Tibial nerve (tissue), 4 donors: ENCODE results near the gene RAB3C.

Source experiments
- CTCF ChIP-seq, 5 experiments: fragments of 200-600 bp in 3 of 5; fragments of 450-650 bp in 2 of 5; sonication (generic) in 3 of 5; IDR thresholded peaks; one replicate each; pipeline ENCODE4 v1.5.1; 2016 to 2019; ENCODE audit warnings: antibody characterized with exemption in 5 of 5, mild to moderate bottlenecking in 3 of 5, moderate library complexity in 2 of 5
- EP300 ChIP-seq, 2 donors: sonication (generic); formaldehyde crosslinking; IDR thresholded peaks; one replicate each; pipeline ENCODE4 v1.6.1; 2017; ENCODE audit warnings: antibody characterized with exemption in 2 of 2, mild to moderate bottlenecking in 1 of 2
- POLR2A ChIP-seq, 2 donors: fragments of 450-650 bp; IDR thresholded peaks; one replicate each; pipeline ENCODE4 v1.6.1; 2017; ENCODE audit warnings: antibody characterized with exemption in 2 of 2, mild to moderate bottlenecking in 2 of 2, moderate library complexity in 2 of 2

- no peak for TF ChIP-seq CTCF (IDR thresholded peaks at IDR 0.05)
- no peak for TF ChIP-seq EP300 (IDR thresholded peaks at IDR 0.05)
- TF ChIP-seq POLR2A (IDR thresholded peaks at IDR 0.05): no peak
Observed at GRCh38 chr5:58735637-58736036, 152.8 kb downstream of the RAB3C start.
